ENCODE measurements around the gene RELL1. TPM values are rescaled to one million over a fixed set of nuclear protein-coding genes. Genes with fewer than 3 reads are reported as not detected.

The RELL1 gene
- total and polyA plus RNA-seq, 12 donors = 0.44 to 27.0 (median 13.8) TPM

DNA sequence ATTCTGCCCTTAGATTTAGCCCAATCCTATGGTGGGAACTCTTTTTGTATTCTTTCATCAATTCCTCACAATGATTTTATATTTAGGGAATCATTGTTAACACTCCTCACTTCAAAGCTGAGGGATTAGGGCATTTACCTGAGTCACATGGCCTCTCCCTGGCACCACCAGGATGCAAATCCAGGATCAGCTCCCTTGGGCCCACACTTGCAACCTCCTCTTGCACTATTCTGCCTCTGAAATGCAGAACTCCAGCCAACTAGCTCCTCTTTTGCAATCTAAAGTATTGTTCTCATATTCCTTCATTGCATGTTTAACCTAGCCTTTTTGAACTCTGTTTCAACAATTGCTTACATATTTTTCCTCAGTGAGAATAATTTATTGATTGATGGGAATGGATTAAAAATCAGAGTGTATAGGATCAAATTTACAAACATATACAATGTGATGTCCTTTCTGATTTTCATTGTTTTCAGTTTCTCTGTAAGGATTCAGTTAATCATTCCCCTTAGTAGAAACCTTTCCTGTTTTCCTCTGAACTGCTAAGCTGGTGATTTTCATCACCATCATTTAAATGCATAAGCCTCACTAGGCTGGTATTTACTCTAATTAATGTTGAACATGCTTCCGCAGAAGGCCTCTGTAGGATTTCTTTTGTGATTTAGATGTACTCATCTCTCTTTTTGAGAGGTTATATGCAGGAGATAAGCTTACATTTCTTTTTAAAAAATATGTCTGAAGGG is 3.3 kb upstream of the RELL1 start:
- Histone ChIP-seq H3K4me3 (no peak overlapping the region), H3K36me3 (replicated peaks in 1 of 2) (no peaks in the 10 kb centered on the region), H3K27ac (no peak overlapping the region), H3K9me3 (replicated peaks in 1 of 3) (no peaks in the 10 kb centered on the region), H3K4me1 (replicated peaks in 1 of 2) (peaks cover 0 to 16% of the 10 kb centered on the region in 2 donors), H3K27me3 (no peaks in the 10 kb centered on the region)
- intact Hi-C loops (cut with DNase I) = loop anchor here in 1 of 2 donors (10.0 kb wide), 1 partner anchor 75 kb away; no protein-coding TSS in a partner anchor
- no peak for TF ChIP-seq POLR2A (IDR thresholded peaks at IDR 0.05)
- TF ChIP-seq, protein P1, sequence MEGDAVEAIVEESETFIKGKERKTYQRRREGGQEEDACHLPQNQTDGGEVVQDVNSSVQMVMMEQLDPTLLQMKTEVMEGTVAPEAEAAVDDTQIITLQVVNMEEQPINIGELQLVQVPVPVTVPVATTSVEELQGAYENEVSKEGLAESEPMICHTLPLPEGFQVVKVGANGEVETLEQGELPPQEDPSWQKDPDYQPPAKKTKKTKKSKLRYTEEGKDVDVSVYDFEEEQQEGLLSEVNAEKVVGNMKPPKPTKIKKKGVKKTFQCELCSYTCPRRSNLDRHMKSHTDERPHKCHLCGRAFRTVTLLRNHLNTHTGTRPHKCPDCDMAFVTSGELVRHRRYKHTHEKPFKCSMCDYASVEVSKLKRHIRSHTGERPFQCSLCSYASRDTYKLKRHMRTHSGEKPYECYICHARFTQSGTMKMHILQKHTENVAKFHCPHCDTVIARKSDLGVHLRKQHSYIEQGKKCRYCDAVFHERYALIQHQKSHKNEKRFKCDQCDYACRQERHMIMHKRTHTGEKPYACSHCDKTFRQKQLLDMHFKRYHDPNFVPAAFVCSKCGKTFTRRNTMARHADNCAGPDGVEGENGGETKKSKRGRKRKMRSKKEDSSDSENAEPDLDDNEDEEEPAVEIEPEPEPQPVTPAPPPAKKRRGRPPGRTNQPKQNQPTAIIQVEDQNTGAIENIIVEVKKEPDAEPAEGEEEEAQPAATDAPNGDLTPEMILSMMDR (IDR thresholded peaks at IDR 0.05) = no peak
- no peak for DNase-seq
- 97 to 100% (median 98%) methylated on average over 1 of the region's 1 CpG for WGBS, 4 donors

DNA sequence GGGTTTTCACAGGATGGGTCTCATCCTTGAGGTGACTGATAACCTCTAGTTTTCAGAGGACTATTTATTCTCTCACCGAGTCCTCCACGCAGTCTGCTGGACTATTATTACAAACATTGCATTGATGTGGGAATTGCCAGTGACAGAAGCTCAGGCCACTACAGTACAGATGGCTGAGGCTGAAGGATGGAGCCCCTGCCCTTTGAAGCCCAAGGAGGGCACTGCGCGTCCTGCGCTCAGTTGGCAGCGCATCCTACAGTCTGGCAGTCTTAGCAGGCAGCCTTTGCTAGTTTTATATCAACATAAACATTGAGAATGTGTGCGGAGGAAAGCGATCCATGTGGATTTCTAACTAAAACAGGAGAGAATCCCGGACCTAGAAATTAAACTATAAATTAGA is 1.5 kb upstream of the RELL1 start:
- WGBS, 4 donors = 95 to 99% (median 96%) methylated on average over 9 of the region's 9 CpGs
- H3K4me3 ChIP-seq = no peak overlapping the region
- no peaks in the 10 kb centered on the region for H3K36me3 ChIP-seq (replicated peaks in 1 of 2)
- H3K27ac ChIP-seq = no peak overlapping the region
- TF ChIP-seq, protein P1 (IDR thresholded peaks at IDR 0.05) = no peak
- TF ChIP-seq POLR2A (IDR thresholded peaks at IDR 0.05) = no peak
- H3K27me3 ChIP-seq = no peaks in the 10 kb centered on the region
- DNase-seq = no peak
- H3K9me3 ChIP-seq (replicated peaks in 1 of 3) = no peaks in the 10 kb centered on the region
- H3K4me1 ChIP-seq (replicated peaks in 1 of 2) = peaks cover 0 to 22% of the 10 kb centered on the region in 2 donors
- intact Hi-C loops (cut with DNase I) = loop anchor here in 1 of 2 donors (10.0 kb wide), 1 partner anchor 73 kb away; no protein-coding TSS in a partner anchor

DNA sequence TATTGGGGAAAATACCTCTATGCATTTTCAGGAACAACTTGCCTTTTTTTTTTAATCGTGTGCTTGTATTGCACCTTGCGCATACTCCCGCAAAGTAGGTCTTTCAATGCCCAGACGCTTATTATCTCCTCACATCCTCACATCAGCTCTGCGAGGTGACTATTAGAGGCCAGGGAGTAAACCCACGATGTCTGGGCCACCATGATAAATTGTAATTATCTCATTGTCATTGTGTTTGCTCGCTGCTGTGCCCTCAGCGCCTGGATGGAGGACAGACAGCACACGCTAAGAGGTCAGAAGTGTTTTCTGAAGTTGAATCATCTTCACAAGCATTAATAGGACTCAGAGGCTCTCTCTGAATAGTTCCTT is 1.0 kb upstream of the RELL1 start:
- peak in 1 of 7 donors; percentile 17 for DNase-seq
- Histone ChIP-seq H3K27ac (peak overlapping the region in 4 of 5 donors; percentile 45 to 95 (median 80)), H3K27me3 (no peaks in the 10 kb centered on the region), H3K4me3 (peak overlapping the region in 3 of 4 donors; percentile 31 to 68 (median 66)), H3K9me3 (replicated peaks in 1 of 3) (no peaks in the 10 kb centered on the region), H3K4me1 (replicated peaks in 1 of 2) (peaks cover 0 to 26% of the 10 kb centered on the region in 2 donors), H3K36me3 (replicated peaks in 1 of 2) (no peaks in the 10 kb centered on the region)
- 33 to 45% (median 40%) methylated on average over 8 to 9 of the region's 9 CpGs for WGBS, 4 donors
- TF ChIP-seq POLR2A (IDR thresholded peaks at IDR 0.05) = no peak
- TF ChIP-seq, protein P1 (IDR thresholded peaks at IDR 0.05) = no peak
- intact Hi-C loops (cut with DNase I) = loop anchor here in 1 of 2 donors (10.0 kb wide), 1 partner anchor 72 kb away; no protein-coding TSS in a partner anchor

DNA sequence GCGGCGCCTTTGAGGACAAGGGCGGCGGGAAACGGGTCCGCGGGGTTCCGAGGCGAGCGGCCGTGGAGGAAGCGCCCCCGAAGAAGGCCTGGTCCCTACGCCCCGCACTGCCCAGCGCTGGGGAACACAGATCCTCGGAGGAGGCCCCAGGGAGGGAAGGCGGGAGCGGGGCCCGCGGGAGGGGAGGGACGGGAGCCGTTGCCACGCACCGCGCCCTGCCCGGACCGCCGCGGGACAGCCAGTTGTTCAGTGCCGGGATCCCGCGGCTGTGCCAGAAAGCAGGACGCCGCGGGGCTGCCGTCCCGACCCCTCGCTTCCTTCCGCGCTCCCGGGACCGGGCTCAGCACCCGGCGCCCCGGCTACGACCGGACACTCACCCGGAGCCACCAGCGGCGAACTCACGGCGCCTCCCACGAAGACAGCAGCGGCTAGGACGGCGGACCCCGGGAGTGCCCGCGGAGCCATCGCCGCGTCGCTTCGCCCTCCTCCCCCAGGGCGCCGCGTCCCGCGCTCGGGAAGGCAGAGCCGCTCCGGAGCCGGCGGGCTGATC is 278 bp downstream of the RELL1 start:
- H3K4me3 ChIP-seq = peak overlapping the region; percentile 36 to 68 (median 53)
- H3K27me3 ChIP-seq = no peaks in the 10 kb centered on the region
- DNase-seq = peak in 5 of 7 donors; percentile 57 to 67 (median 62)
- H3K36me3 ChIP-seq (replicated peaks in 1 of 2) = no peaks in the 10 kb centered on the region
- H3K27ac ChIP-seq = peak overlapping the region; percentile 30 to 95 (median 92)
- intact Hi-C loops (cut with DNase I) = loop anchor here in 1 of 2 donors (10.0 kb wide), 1 partner anchor 71 kb away; no protein-coding TSS in a partner anchor
- 0% methylated on average over 14 to 74 of the region's 75 CpGs; no CpG with 5 or more reads in 1 of the 4 donors for WGBS, 4 donors
- H3K9me3 ChIP-seq (replicated peaks in 1 of 3) = no peaks in the 10 kb centered on the region
- peaks cover 0 to 27% of the 10 kb centered on the region in 2 donors for H3K4me1 ChIP-seq (replicated peaks in 1 of 2)
- TF ChIP-seq, protein P1 (IDR thresholded peaks at IDR 0.05) = no peak
- peak; percentile 77 to 87 for TF ChIP-seq POLR2A (IDR thresholded peaks at IDR 0.05)
